ENCODE measurements around the gene INSR.

The INSR gene

GRCh38 chr19:7265963-7266362 is 28.3 kb downstream of the INSR start:
- no peak overlapping the region for H3K4me3 ChIP-seq (ENCODE audit: low read length)
- DNase-seq (ENCODE audit: low read depth): no peak
- no peak for TF ChIP-seq CTCF (conservative IDR thresholded peaks at IDR 0.05; ENCODE audit: low read length)

- no peak for DNase-seq (ENCODE audit: low read depth)
- no peak overlapping the region for H3K4me3 ChIP-seq (ENCODE audit: low read length)
- no peak for TF ChIP-seq CTCF (conservative IDR thresholded peaks at IDR 0.05; ENCODE audit: low read length)
Measured at GRCh38 chr19:7264858-7265257, 29.4 kb downstream of the INSR start.

GRCh38 chr19:7263521-7263920 is 30.7 kb downstream of the INSR start:
- H3K4me3 ChIP-seq (ENCODE audit: low read length): no peak overlapping the region
- DNase-seq (ENCODE audit: low read depth): no peak
- no peak for TF ChIP-seq CTCF (conservative IDR thresholded peaks at IDR 0.05; ENCODE audit: low read length)

DNA sequence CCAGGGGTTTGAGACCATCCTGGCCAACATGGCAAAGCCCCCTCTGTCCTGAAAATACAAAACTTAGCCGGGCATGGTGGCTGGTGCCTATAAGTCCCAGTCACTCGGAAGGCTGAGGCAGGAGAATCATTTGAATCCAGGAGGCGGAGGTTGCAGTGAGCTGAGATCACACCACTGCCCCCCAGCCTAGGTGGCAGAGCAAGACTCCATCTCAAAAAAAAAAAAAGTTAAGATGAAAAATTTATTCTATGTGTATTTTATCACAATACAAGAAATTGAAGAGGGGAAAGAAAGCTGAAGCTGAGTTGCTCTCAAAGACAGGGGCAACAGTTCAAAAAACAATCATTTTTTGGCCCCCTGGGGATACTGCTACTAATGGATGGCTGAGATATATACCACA is 31.1 kb downstream of the INSR start:
- H3K4me3 ChIP-seq (ENCODE audit: low read length): no peak overlapping the region
- DNase-seq (ENCODE audit: low read depth): no peak
- TF ChIP-seq CTCF (conservative IDR thresholded peaks at IDR 0.05; ENCODE audit: low read length): no peak

DNA sequence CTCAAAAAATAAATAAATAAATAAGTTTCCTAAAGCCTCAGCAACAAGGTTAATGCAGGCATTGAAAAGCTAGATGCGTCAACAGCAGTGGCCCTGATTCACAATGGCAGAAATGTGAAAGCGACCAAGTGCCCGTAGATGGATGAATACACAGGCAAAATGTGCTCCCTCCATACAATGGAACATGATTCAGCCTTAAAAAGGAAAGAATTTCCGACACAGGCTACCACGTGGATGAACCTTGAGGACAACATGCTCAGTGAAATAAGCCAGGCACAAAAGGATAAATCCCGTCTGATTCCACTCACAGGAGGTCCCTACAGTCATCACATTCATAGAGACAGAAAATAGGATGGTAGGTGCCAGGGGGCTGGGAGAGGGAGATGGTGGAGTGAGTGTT is 31.7 kb downstream of the INSR start:
- no peak for DNase-seq (ENCODE audit: low read depth)
- no peak overlapping the region for H3K4me3 ChIP-seq (ENCODE audit: low read length)
- TF ChIP-seq CTCF (conservative IDR thresholded peaks at IDR 0.05; ENCODE audit: low read length): no peak

GRCh38 chr19:7260161-7260560 is 34.1 kb downstream of the INSR start:
- no peak for TF ChIP-seq CTCF (conservative IDR thresholded peaks at IDR 0.05; ENCODE audit: low read length)
- no peak for DNase-seq (ENCODE audit: low read depth)
- H3K4me3 ChIP-seq (ENCODE audit: low read length): no peak overlapping the region

GRCh38 chr19:7258840-7259395 is 35.3 kb downstream of the INSR start:
- no peak for TF ChIP-seq CTCF (conservative IDR thresholded peaks at IDR 0.05; ENCODE audit: low read length)
- no peak overlapping the region for H3K4me3 ChIP-seq (ENCODE audit: low read length)
- no peak for DNase-seq (ENCODE audit: low read depth)

All from AG10803 (cell line).